PC-9 (cell line): Measurements from ENCODE around the gene GART. TPM values are rescaled to one million over a fixed set of nuclear protein-coding genes. Genes with fewer than 3 reads are reported as not detected.

Experiments
- BruUV-seq: library from RNA; stranded (reverse); fragments of 400-500 nt; replicated peaks from 2 replicates; lab custom pipeline; 2021; lab: Mats Ljungman, UMichigan
- CTCF ChIA-PET: fragments of 300-600 bp; sonication (Branson Sonifier 250); formaldehyde crosslinking; loops from one replicate; lab custom pipeline; 2022; ENCODE audit warnings: antibody characterized with exemption; lab: Charles Lee
- POLR2A ChIA-PET: fragments of 300-600 bp; sonication (Branson Sonifier 250); formaldehyde crosslinking; loops from one replicate; lab custom pipeline; 2022; ENCODE audit warnings: antibody characterized with exemption; ENCODE audit not compliant: unreplicated experiment; lab: Charles Lee
- DNase-seq, 2 experiments: peaks; one replicate each; pipeline versions ENCODE4 v3.0.0 to v3.0.0-alpha.2; 2015 to 2022; ENCODE audit warnings: mixed read lengths in 1 of 2
- H2AFZ ChIP-seq: fragments of 200-600 bp; sonication (generic); 2 replicates; pipeline ENCODE4 v1.8.1; 2017; ENCODE audit warnings: antibody characterized with exemption
- H3F3A ChIP-seq: fragments of 200-600 bp; sonication (generic); 2 replicates; pipeline ENCODE4 v1.8.1; 2017; ENCODE audit warnings: antibody characterized with exemption, mild to moderate bottlenecking, low read depth; ENCODE audit not compliant: insufficient read depth
- H3K27ac ChIP-seq: fragments of 200-600 bp; sonication (generic); 2 replicates; pipeline ENCODE4 v1.6.1; 2016; ENCODE audit warnings: mixed run types
- H3K27me3 ChIP-seq: fragments of 200-600 bp; sonication (generic); 2 replicates; pipeline ENCODE4 v1.6.1; 2016; ENCODE audit warnings: low read depth, mixed run types; ENCODE audit not compliant: insufficient read depth
- H3K36me3 ChIP-seq: fragments of 200-600 bp; sonication (generic); 2 replicates; pipeline ENCODE4 v1.6.1; 2016; ENCODE audit warnings: low read depth, mixed run types
- H3K4me1 ChIP-seq: fragments of 200-600 bp; sonication (generic); replicated peaks from 2 replicates; pipeline ENCODE4 v1.6.1; 2016; ENCODE audit warnings: mixed run types; ENCODE audit not compliant: insufficient read depth
- H3K4me2 ChIP-seq: fragments of 200-600 bp; sonication (generic); 2 replicates; pipeline ENCODE4 v1.6.1; 2017; ENCODE audit warnings: mixed run types
- H3K4me3 ChIP-seq: fragments of 200-600 bp; sonication (generic); 2 replicates; pipeline ENCODE4 v1.6.1; 2016; ENCODE audit warnings: mixed run types
- H3K79me2 ChIP-seq: fragments of 200-600 bp; sonication (generic); 2 replicates; pipeline ENCODE4 v1.6.1; 2017; ENCODE audit warnings: low read depth, mixed run types
- H3K9me2 ChIP-seq: fragments of 200-600 bp; sonication (generic); 2 replicates; pipeline ENCODE4 v1.8.1; 2017; ENCODE audit warnings: mild to moderate bottlenecking; ENCODE audit not compliant: insufficient read depth
- H3K9me3 ChIP-seq: fragments of 200-600 bp; sonication (generic); 2 replicates; pipeline ENCODE4 v1.8.1; 2016; ENCODE audit warnings: low read depth; ENCODE audit not compliant: insufficient read depth
- H4K20me1 ChIP-seq: fragments of 200-600 bp; sonication (generic); 2 replicates; pipeline ENCODE4 v1.8.1; 2017; ENCODE audit not compliant: insufficient read depth
- EZH2 ChIP-seq: fragments of 200-600 bp; sonication (generic); IDR thresholded peaks from 2 replicates; pipeline ENCODE4 v1.8.0; 2017; ENCODE audit warnings: antibody characterized with exemption, low read depth
- intact Hi-C: fragments of 100-400 bp; cut with micrococcal nuclease; formaldehyde crosslinking; loops from one replicate; pipeline ENCODE4 v1.10.0; 2022; ENCODE audit not compliant: unreplicated experiment
- total RNA-seq: library from RNA; stranded (reverse); gene quantifications from 2 replicates; pipeline ENCODE4 v1.2.3, GENCODE V29; 2021
- TF ChIP-seq, protein P1 (sequence below): fragments of 200-600 bp; sonication (generic); conservative IDR thresholded peaks from 2 replicates; pipeline ENCODE4 v1.6.1; 2017; ENCODE audit warnings: mixed run types, antibody characterized with exemption, mild to moderate bottlenecking, moderate library complexity

Gene GART
- total RNA-seq, 1 experiment from 2014 or later, result 121 TPM

DNA sequence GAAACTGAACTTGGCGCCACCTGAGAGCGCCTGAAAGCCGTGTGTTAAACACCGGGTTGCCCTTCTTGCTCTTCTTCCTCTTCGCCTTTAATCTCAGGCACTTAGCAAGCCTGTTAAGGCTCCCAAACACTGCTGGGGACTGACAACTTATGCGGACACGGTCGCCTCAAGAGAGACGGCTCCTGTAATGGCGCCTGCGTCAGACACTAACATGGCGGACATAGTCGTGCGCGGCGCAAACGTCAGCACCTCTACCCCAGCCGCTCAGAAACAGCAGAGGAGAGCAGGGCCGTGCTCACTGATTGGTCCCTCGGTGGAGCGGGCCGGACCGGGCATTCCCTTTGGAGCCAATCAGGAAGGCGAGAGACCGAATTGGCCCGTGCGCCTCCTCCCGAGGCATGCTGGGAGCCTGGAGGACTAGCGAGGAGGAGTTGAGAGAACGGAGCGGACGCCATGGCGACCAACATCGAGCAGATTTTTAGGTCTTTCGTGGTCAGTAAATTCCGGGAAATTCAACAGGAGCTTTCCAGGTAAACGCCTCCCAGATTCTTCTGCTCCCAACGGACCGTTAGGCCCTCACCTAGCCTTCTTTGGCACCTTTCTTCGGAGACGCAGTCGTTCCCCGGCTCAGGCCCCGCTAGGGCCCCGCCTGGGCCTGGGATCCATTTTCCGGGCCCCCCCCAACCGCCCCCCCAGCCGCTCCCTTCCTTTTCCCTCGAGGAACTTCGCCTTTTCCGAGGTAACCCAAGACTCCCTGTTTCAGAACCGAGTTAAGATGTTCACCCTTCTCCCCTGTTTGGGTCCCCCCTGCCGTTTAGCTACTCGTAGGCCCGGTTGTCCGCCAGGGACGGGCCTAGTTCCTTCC lies 955 bp upstream of the GART start, which contains the start of gene SON:
TSS of gene SON (plus strand) at position 399 of the 865 bp plus-strand sequence. CDS start at position 454, 55 bp downstream.
- no peak for TF ChIP-seq EZH2
- TF ChIP-seq, protein P1, sequence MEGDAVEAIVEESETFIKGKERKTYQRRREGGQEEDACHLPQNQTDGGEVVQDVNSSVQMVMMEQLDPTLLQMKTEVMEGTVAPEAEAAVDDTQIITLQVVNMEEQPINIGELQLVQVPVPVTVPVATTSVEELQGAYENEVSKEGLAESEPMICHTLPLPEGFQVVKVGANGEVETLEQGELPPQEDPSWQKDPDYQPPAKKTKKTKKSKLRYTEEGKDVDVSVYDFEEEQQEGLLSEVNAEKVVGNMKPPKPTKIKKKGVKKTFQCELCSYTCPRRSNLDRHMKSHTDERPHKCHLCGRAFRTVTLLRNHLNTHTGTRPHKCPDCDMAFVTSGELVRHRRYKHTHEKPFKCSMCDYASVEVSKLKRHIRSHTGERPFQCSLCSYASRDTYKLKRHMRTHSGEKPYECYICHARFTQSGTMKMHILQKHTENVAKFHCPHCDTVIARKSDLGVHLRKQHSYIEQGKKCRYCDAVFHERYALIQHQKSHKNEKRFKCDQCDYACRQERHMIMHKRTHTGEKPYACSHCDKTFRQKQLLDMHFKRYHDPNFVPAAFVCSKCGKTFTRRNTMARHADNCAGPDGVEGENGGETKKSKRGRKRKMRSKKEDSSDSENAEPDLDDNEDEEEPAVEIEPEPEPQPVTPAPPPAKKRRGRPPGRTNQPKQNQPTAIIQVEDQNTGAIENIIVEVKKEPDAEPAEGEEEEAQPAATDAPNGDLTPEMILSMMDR, result no peak
- peak within 1 kb of the TSS; percentile 79 for H2AFZ ChIP-seq
- DNase-seq, result peak; percentile 93 to 95
- H3K4me2 ChIP-seq, result peak within 1 kb of the TSS; percentile 94
- peak within 1 kb of the TSS; percentile 98 for H3K27ac ChIP-seq
- no peaks in the 10 kb centered on the region for H3K9me3 ChIP-seq
- H3K79me2 ChIP-seq, result peaks cover 89% of the 10 kb centered on the region
- peak within 1 kb of the TSS; percentile 92 for H3K4me3 ChIP-seq
- intact Hi-C loops, result loop anchor here (2.0 to 5.0 kb wide), 3 partner anchors 46 to 162 kb away; partner anchors contain the start of genes DNAJC28 and DONSON
- peaks cover 12% of the 10 kb centered on the region for H3K36me3 ChIP-seq
- CTCF ChIA-PET, result interaction anchor here (0.7 kb wide), 2 partner anchors 63 to 214 kb away, joined by 6 read pairs; no protein-coding TSS in a partner anchor
- BruUV-seq, result TSS peak; percentile 50
- H4K20me1 ChIP-seq, result peaks cover 43% of the 10 kb centered on the region
- H3K9me2 ChIP-seq, result no peaks in the 10 kb centered on the region
- H3K27me3 ChIP-seq, result no peaks in the 10 kb centered on the region
- peaks cover 31% of the 10 kb centered on the region for H3K4me1 ChIP-seq
- POLR2A ChIA-PET, result interaction anchor here (0.6 kb wide), 1 partner anchor 63 kb away, joined by 3 read pairs; the partner anchor contains the start of gene TMEM50B
- peaks cover 18% of the 10 kb centered on the region for H3F3A ChIP-seq

DNA sequence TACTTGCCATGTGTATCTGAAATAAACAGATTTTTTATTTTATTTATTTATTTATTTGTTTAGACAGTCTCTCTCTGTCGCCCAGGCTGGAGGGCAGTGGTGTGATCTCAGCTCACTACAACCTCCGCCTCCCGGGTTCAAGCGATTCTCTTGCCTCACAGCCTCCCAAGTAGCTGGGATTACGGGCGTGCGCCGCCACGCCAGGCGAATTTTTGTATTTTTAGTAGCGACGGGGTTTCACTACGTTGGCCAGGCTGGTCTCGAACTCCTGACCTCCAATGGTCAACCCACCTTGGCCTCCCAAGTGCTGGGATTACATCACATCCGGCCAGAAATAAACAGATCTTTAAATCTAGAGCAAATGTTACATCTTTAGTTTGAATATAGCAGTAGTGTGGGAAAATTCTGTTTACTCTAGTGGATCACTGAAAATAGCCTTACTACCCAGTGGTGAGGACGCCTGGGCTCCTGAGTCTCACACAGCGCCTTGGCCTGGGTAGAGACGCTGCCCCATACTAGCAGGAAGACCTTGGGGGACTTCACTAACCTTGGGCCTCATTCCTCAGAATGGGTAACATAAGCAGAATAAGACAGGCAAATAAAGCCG lies 709 bp downstream of the GART start:
- peak overlapping the region; percentile 92 for H3K4me3 ChIP-seq
- intact Hi-C loops, result loop anchor here (5.0 kb wide), 1 partner anchor 49 kb away; the partner anchor contains the start of gene DNAJC28
- H3K4me2 ChIP-seq, result peak overlapping the region; percentile 82
- DNase-seq, result peak in 1 of 2 experiments; percentile 4
- no peaks in the 10 kb centered on the region for H3K27me3 ChIP-seq
- ChIA-PET POLR2A (interaction anchor here (0.5 to 0.7 kb wide), 2 partner anchors 10 to 61 kb away, joined by 8 read pairs; partner anchors contain the start of gene TMEM50B), CTCF (no interaction called here)
- H3K4me1 ChIP-seq, result peaks cover 31% of the 10 kb centered on the region
- no peaks in the 10 kb centered on the region for H3K9me2 ChIP-seq
- TF ChIP-seq, protein P1, result no peak
- TF ChIP-seq EZH2, result no peak
- no TSS peak for BruUV-seq
- H3K79me2 ChIP-seq, result peaks cover 79% of the 10 kb centered on the region
- H3K27ac ChIP-seq, result peak overlapping the region; percentile 98
- H3K36me3 ChIP-seq, result peaks cover 20% of the 10 kb centered on the region; the same call in 1 of the 2 replicates
- H4K20me1 ChIP-seq, result peaks cover 38% of the 10 kb centered on the region
- H3K9me3 ChIP-seq, result no peaks in the 10 kb centered on the region
- peaks cover 23% of the 10 kb centered on the region for H3F3A ChIP-seq
- H2AFZ ChIP-seq, result peak overlapping the region; percentile 79

DNA sequence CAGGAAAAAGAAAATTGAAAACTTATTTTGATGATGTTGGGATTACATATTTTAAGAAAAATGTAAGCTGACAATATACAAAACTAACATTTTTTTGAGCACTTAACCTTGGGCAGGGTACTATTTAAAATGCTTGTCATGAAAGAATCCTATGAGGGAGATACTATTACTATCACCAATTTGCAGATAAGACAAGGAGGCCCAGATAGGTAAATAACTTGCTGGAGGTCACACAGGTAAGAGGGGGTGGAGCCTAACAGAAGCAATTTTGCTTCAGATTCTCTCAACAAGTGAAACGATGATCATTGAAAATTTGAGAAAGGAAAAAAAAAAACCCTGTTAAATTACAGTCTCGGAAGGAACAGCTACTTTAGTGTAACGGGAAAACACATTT lies 1.2 kb downstream of the GART start:
- Histone ChIP-seq H3K79me2 (peaks cover 77% of the 10 kb centered on the region), H3K4me1 (peaks cover 28% of the 10 kb centered on the region), H3K9me3 (no peaks in the 10 kb centered on the region), H3K36me3 (peaks cover 24% of the 10 kb centered on the region; the same call in 1 of the 2 replicates), H3K27me3 (no peaks in the 10 kb centered on the region), H3K4me2 (peak overlapping the region; percentile 82), H3K9me2 (no peaks in the 10 kb centered on the region), H2AFZ (no peak overlapping the region), H4K20me1 (peaks cover 35% of the 10 kb centered on the region), H3F3A (peaks cover 23% of the 10 kb centered on the region), H3K4me3 (peak overlapping the region; percentile 92), H3K27ac (peak overlapping the region; percentile 98)
- ChIA-PET CTCF (no interaction called here), POLR2A (interaction anchor here (0.5 to 0.7 kb wide), 2 partner anchors 10 to 61 kb away, joined by 8 read pairs; partner anchors contain the start of gene TMEM50B)
- TF ChIP-seq EZH2, result no peak
- TF ChIP-seq, protein P1, result no peak
- intact Hi-C loops, result loop anchor here (5.0 kb wide), 1 partner anchor 48 kb away; the partner anchor contains the start of gene DNAJC28
- no TSS peak for BruUV-seq
- DNase-seq, result no peak
